Sigmoid colon (tissue), 4 donors: ENCODE measurements around the gene UGT1A6.

ENCODE experiments used
- EP300 ChIP-seq, 4 donors: sonication (generic); formaldehyde crosslinking; IDR thresholded peaks; one replicate each; pipeline ENCODE4 v1.6.1; 2017; ENCODE audit warnings: antibody characterized with exemption in 4 of 4
- POLR2A ChIP-seq, 2 donors: fragments of 450-650 bp; IDR thresholded peaks; one replicate each; pipeline ENCODE4 v1.6.1; 2016; ENCODE audit warnings: antibody characterized with exemption in 2 of 2, mild to moderate bottlenecking in 2 of 2, moderate library complexity in 2 of 2
- POLR2AphosphoS5 ChIP-seq, 4 donors: sonication (generic); formaldehyde crosslinking; IDR thresholded peaks; one replicate each; pipeline ENCODE4 v1.6.1; 2017; ENCODE audit warnings: antibody characterized with exemption in 4 of 4
- TF ChIP-seq, protein P1 (sequence below), 4 experiments: fragments of 450-650 bp in 3 of 4; fragments of 200-600 bp in 1 of 4; IDR thresholded peaks; one replicate each; pipeline ENCODE4 v1.5.1; 2016 to 2019; ENCODE audit warnings: antibody characterized with exemption in 4 of 4, mild to moderate bottlenecking in 3 of 4, moderate library complexity in 2 of 4

DNA sequence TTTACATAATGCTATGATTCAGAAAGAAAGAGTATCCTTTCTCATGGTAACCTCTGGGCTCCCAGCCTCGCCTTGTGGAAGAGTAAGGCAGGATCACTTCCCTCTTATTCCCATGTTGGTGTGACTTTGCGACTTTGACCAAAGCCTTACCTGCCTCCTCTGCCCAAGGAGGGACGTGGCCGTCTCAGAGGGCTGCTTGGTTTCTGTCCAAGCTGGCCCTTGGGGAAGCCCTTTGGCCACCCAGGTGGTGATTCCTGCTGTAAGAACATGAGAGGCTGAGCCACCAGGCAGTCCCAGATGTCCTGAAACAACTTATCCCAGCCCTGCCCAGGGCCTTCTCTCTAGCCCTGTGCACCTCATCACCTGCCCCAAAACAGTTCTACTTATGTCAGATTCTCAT is 6.0 kb downstream of the UGT1A6 start:
- TF ChIP-seq, protein P1, sequence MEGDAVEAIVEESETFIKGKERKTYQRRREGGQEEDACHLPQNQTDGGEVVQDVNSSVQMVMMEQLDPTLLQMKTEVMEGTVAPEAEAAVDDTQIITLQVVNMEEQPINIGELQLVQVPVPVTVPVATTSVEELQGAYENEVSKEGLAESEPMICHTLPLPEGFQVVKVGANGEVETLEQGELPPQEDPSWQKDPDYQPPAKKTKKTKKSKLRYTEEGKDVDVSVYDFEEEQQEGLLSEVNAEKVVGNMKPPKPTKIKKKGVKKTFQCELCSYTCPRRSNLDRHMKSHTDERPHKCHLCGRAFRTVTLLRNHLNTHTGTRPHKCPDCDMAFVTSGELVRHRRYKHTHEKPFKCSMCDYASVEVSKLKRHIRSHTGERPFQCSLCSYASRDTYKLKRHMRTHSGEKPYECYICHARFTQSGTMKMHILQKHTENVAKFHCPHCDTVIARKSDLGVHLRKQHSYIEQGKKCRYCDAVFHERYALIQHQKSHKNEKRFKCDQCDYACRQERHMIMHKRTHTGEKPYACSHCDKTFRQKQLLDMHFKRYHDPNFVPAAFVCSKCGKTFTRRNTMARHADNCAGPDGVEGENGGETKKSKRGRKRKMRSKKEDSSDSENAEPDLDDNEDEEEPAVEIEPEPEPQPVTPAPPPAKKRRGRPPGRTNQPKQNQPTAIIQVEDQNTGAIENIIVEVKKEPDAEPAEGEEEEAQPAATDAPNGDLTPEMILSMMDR (IDR thresholded peaks at IDR 0.05): no peak
- TF ChIP-seq EP300 (IDR thresholded peaks at IDR 0.05) (no peak), POLR2A (IDR thresholded peaks at IDR 0.05) (no peak), POLR2AphosphoS5 (IDR thresholded peaks at IDR 0.05) (no peak)
